ENCODE results near the gene CHMP4B. TPM values are rescaled to one million over a fixed set of nuclear protein-coding genes. Genes with fewer than 3 reads are reported as not detected.

CHMP4B gene
- total RNA-seq, 1 experiment from 2014 or later, result 203 TPM

GRCh38 chr20:33783818-33784217 lies 27.3 kb upstream of the CHMP4B start:
- DNase-seq, result no peak
- no peak overlapping the region for H3K27ac Mint-ChIP-seq (ENCODE audit: unreplicated experiment)
- BruUV-seq (replicated peaks), result no TSS peak
- peaks cover 11% of the 10 kb centered on the region for H3K4me1 Mint-ChIP-seq (ENCODE audit: low read depth, unreplicated experiment)
- peaks cover 2% of the 10 kb centered on the region for H3K4me1 ChIP-seq
- no peaks in the 10 kb centered on the region for H3K36me3 ChIP-seq (ENCODE audit: control insufficient read depth, insufficient read depth, low read length)
- no peak for TF ChIP-seq CTCF (IDR thresholded peaks at IDR 0.05; ENCODE audit: insufficient read depth in 1 of 2, low read depth in 1 of 2, low read length in 1 of 2, severe bottlenecking in 1 of 2, unreplicated experiment in 1 of 2)
- intact Hi-C loops (cut with micrococcal nuclease; ENCODE audit: unreplicated experiment), result no loop called here
- H3K4me3 ChIP-seq (ENCODE audit: low read depth, low read length), result no peak overlapping the region
- no peak overlapping the region for H3K4me3 Mint-ChIP-seq (ENCODE audit: unreplicated experiment)
- POLR2A ChIA-PET, result no interaction called here
- H3K27me3 Mint-ChIP-seq (ENCODE audit: insufficient read depth, unreplicated experiment), result no peaks in the 10 kb centered on the region
- no peaks in the 10 kb centered on the region for H3K36me3 Mint-ChIP-seq (ENCODE audit: insufficient read depth, unreplicated experiment)
- no peaks in the 10 kb centered on the region for H3K27me3 ChIP-seq (replicated peaks; ENCODE audit: control insufficient read depth, insufficient read depth, low read length)
- 0 out of 2 replicates have a peak, but pooled peaks cover 7% of the 10 kb centered on the region for H3K9me3 ChIP-seq
- no peaks in the 10 kb centered on the region for H3K9me3 Mint-ChIP-seq (ENCODE audit: unreplicated experiment)
- CTCF ChIA-PET, result no interaction called here

- BruUV-seq (replicated peaks), result no TSS peak
- intact Hi-C loops (cut with micrococcal nuclease; ENCODE audit: unreplicated experiment), result no loop called here
- no peaks in the 10 kb centered on the region for H3K27me3 Mint-ChIP-seq (ENCODE audit: insufficient read depth, unreplicated experiment)
- Histone ChIP-seq H3K27me3 (replicated peaks; ENCODE audit: control insufficient read depth, insufficient read depth, low read length) (no peaks in the 10 kb centered on the region), H3K9me3 (0 out of 2 replicates have a peak, but pooled peaks cover 7% of the 10 kb centered on the region), H3K4me1 (no peaks in the 10 kb centered on the region), H3K36me3 (ENCODE audit: control insufficient read depth, insufficient read depth, low read length) (no peaks in the 10 kb centered on the region), H3K4me3 (ENCODE audit: low read depth, low read length) (no peak overlapping the region)
- TF ChIP-seq CTCF (IDR thresholded peaks at IDR 0.05; ENCODE audit: insufficient read depth in 1 of 2, low read depth in 1 of 2, low read length in 1 of 2, severe bottlenecking in 1 of 2, unreplicated experiment in 1 of 2), result no peak
- peaks cover 7% of the 10 kb centered on the region for H3K4me1 Mint-ChIP-seq (ENCODE audit: low read depth, unreplicated experiment)
- no peak overlapping the region for H3K4me3 Mint-ChIP-seq (ENCODE audit: unreplicated experiment)
- no peak for DNase-seq
- ChIA-PET POLR2A (no interaction called here), CTCF (no interaction called here)
- H3K27ac Mint-ChIP-seq (ENCODE audit: unreplicated experiment), result no peak overlapping the region
- H3K36me3 Mint-ChIP-seq (ENCODE audit: insufficient read depth, unreplicated experiment), result no peaks in the 10 kb centered on the region
- no peaks in the 10 kb centered on the region for H3K9me3 Mint-ChIP-seq (ENCODE audit: unreplicated experiment)
Observed at GRCh38 chr20:33784225-33784624, 26.9 kb upstream of the CHMP4B start.

- Histone ChIP-seq H3K4me1 (no peaks in the 10 kb centered on the region), H3K36me3 (ENCODE audit: control insufficient read depth, insufficient read depth, low read length) (no peaks in the 10 kb centered on the region), H3K9me3 (0 out of 2 replicates have a peak, but pooled peaks cover 7% of the 10 kb centered on the region), H3K27me3 (replicated peaks; ENCODE audit: control insufficient read depth, insufficient read depth, low read length) (no peaks in the 10 kb centered on the region), H3K4me3 (ENCODE audit: low read depth, low read length) (no peak overlapping the region)
- no peak for TF ChIP-seq CTCF (IDR thresholded peaks at IDR 0.05; ENCODE audit: insufficient read depth in 1 of 2, low read depth in 1 of 2, low read length in 1 of 2, severe bottlenecking in 1 of 2, unreplicated experiment in 1 of 2)
- DNase-seq, result no peak
- no peaks in the 10 kb centered on the region for H3K36me3 Mint-ChIP-seq (ENCODE audit: insufficient read depth, unreplicated experiment)
- intact Hi-C loops (cut with micrococcal nuclease; ENCODE audit: unreplicated experiment), result no loop called here
- H3K9me3 Mint-ChIP-seq (ENCODE audit: unreplicated experiment), result no peaks in the 10 kb centered on the region
- H3K27me3 Mint-ChIP-seq (ENCODE audit: insufficient read depth, unreplicated experiment), result no peaks in the 10 kb centered on the region
- ChIA-PET CTCF (no interaction called here), POLR2A (no interaction called here)
- no TSS peak for BruUV-seq (replicated peaks)
- H3K27ac Mint-ChIP-seq (ENCODE audit: unreplicated experiment), result no peak overlapping the region
- H3K4me1 Mint-ChIP-seq (ENCODE audit: low read depth, unreplicated experiment), result no peaks in the 10 kb centered on the region
- H3K4me3 Mint-ChIP-seq (ENCODE audit: unreplicated experiment), result no peak overlapping the region
Observed at GRCh38 chr20:33785503-33785902, 25.6 kb upstream of the CHMP4B start.

Measured in Caco-2 (cell line).